GM21717 (cell line): Measurements from ENCODE around the gene ART1.

Source experiments
- ATAC-seq: cut with Tn5 transposase; IDR thresholded peaks from one replicate; pipeline ENCODE4 v1.9.1; 2021; ENCODE audit warnings: mild to moderate bottlenecking, moderate library complexity; ENCODE audit not compliant: unreplicated experiment

ART1 gene

GRCh38 chr11:3710485-3711259 lies 65.7 kb downstream of the ART1 start:
- ATAC-seq: no peak

GRCh38 chr11:3712274-3712673 lies 67.3 kb downstream of the ART1 start:
- no peak for ATAC-seq
